ENCODE data around the gene INO80. TPM values are rescaled to one million over a fixed set of nuclear protein-coding genes. Genes with fewer than 3 reads are reported as not detected.

Gene INO80
- total RNA-seq, 2 donors from 2014 or later = 14.0 to 34.3 TPM

DNA sequence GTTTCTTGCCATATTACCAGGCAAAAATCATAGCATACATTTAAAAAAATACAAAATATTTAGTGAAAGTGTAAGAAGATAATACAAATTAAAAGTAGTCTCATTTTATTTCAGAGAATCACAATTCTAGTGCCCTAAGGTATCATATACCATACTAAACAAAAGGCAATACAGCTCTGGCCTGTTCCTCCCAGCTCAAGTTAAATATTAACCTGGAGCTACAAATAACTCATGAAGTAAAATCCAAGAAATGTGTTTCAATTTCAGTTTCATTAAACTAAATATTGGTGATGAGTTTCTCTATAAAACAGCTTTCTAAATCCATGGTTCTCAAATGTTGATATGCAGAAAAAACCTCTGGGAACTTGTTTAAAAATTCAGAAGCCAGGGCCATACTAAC, 67.7 kb downstream of the INO80 start:
- TF ChIP-seq, protein P1, sequence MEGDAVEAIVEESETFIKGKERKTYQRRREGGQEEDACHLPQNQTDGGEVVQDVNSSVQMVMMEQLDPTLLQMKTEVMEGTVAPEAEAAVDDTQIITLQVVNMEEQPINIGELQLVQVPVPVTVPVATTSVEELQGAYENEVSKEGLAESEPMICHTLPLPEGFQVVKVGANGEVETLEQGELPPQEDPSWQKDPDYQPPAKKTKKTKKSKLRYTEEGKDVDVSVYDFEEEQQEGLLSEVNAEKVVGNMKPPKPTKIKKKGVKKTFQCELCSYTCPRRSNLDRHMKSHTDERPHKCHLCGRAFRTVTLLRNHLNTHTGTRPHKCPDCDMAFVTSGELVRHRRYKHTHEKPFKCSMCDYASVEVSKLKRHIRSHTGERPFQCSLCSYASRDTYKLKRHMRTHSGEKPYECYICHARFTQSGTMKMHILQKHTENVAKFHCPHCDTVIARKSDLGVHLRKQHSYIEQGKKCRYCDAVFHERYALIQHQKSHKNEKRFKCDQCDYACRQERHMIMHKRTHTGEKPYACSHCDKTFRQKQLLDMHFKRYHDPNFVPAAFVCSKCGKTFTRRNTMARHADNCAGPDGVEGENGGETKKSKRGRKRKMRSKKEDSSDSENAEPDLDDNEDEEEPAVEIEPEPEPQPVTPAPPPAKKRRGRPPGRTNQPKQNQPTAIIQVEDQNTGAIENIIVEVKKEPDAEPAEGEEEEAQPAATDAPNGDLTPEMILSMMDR (IDR thresholded peaks at IDR 0.05) = no peak
- no peak for TF ChIP-seq POLR2A (IDR thresholded peaks at IDR 0.05)
- ATAC-seq = no peak
- Histone ChIP-seq H3K27me3 (no peaks in the 10 kb centered on the region), H3K9me3 (no peaks in the 10 kb centered on the region), H3K4me3 (no peak overlapping the region), H3K36me3 (replicated peaks in 1 of 2; ENCODE audit: insufficient read depth in 1 of 2, low read depth in 2 of 2) (peaks cover 0 to 23% of the 10 kb centered on the region in 2 donors), H3K27ac (peak overlapping the region in 2 of 4 donors; percentile 23 to 46), H3K4me1 (peaks cover 11% of the 10 kb centered on the region)
- intact Hi-C loops (cut with DNase I) = no loop called here
- DNase-seq = no peak

DNA sequence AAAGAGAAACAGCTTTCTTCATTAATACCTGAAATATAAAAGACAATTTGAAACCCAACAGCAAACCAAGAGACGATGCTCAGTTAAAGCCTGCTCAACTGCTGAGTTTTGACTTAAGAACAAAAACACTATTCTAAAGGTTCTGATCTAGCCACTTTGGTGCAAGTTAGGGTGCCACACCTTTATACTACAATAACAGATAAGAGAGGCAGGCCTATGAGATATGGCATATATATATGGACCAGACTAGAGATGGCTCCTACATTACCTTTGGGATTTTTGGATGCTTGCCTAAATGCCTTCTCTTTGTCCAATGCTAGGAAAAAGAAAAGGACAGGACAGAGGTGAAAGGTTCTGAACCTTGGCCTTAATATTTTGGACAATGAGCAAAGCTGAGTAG, 68.6 kb downstream of the INO80 start:
- no peak for TF ChIP-seq POLR2A (IDR thresholded peaks at IDR 0.05)
- TF ChIP-seq, protein P1 (IDR thresholded peaks at IDR 0.05) = no peak
- ATAC-seq = no peak
- intact Hi-C loops (cut with DNase I) = no loop called here
- Histone ChIP-seq H3K27me3 (no peaks in the 10 kb centered on the region), H3K27ac (no peak overlapping the region), H3K4me1 (peaks cover 11% of the 10 kb centered on the region), H3K4me3 (no peak overlapping the region), H3K36me3 (replicated peaks in 1 of 2; ENCODE audit: insufficient read depth in 1 of 2, low read depth in 2 of 2) (peaks cover 0 to 23% of the 10 kb centered on the region in 2 donors), H3K9me3 (no peaks in the 10 kb centered on the region)
- DNase-seq = no peak
- WGBS, 2 donors = 90 to 100% methylated on average over 1 of the region's 1 CpG

DNA sequence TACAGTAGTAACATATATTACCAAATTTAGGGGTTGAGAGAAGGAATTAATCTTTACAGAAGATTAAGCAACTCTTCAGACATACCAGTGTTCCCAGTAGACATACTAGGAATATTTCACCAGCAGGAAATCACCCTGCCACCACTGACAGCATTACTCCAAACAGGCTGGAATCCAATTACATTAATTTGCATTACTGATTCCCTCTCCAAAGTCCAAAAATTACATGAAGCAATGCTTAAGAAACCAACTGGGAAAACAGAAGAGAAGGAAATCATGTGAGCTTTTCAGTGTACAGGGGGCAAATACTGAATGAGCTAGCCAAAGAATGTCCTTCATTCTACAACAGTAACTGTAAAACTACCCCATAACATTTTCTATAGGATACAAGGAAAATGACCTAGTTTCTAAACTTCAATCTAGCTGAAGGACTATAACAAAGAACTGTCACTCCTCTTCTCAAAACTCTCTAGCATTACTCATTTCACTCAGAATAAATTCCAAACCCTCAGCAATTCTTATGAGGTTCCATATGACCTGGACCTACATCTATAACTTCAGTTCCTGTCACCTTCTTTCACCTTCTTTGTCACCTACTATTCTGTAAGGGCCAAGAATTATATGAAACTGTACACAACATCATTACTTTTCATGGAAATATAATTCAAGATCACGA, 72.7 kb downstream of the INO80 start:
- peaks cover 0 to 20% of the 10 kb centered on the region in 2 donors for H3K36me3 ChIP-seq (replicated peaks in 1 of 2; ENCODE audit: insufficient read depth in 1 of 2, low read depth in 2 of 2)
- no peak overlapping the region for H3K27ac ChIP-seq
- ATAC-seq = no peak
- no peaks in the 10 kb centered on the region for H3K27me3 ChIP-seq
- TF ChIP-seq, protein P1 (IDR thresholded peaks at IDR 0.05) = no peak
- no peak for TF ChIP-seq POLR2A (IDR thresholded peaks at IDR 0.05)
- peaks cover 5% of the 10 kb centered on the region for H3K4me1 ChIP-seq
- WGBS, 2 donors = 83 to 92% methylated on average over 1 of the region's 1 CpG
- H3K9me3 ChIP-seq = no peaks in the 10 kb centered on the region
- no peak for DNase-seq
- H3K4me3 ChIP-seq = no peak overlapping the region
- intact Hi-C loops (cut with DNase I) = no loop called here

DNA sequence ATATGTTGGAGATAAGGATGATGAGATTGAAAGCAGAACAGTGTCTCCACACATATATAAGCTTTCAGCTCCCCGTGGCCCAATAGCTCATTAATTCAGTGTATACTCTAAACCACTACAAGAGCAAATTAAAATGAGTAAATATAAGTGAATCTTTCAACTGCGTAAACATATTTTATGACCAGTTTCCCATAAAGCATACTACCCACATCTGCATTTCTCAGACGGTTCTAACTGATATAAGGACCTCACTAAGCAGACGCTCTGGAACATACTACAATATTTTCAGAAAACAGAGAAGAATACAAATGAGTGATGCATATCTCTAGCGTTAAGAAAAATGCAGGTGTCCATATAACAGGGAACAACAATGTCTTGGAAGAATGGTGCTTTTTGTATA, 73.2 kb downstream of the INO80 start:
- 86 to 90% methylated on average over 5 of the region's 5 CpGs for WGBS, 2 donors
- no peak for DNase-seq
- intact Hi-C loops (cut with DNase I) = no loop called here
- TF ChIP-seq, protein P1 (IDR thresholded peaks at IDR 0.05) = no peak
- TF ChIP-seq POLR2A (IDR thresholded peaks at IDR 0.05) = no peak
- Histone ChIP-seq H3K27ac (no peak overlapping the region), H3K9me3 (no peaks in the 10 kb centered on the region), H3K36me3 (replicated peaks in 1 of 2; ENCODE audit: insufficient read depth in 1 of 2, low read depth in 2 of 2) (peaks cover 0 to 20% of the 10 kb centered on the region in 2 donors), H3K4me1 (no peaks in the 10 kb centered on the region), H3K27me3 (no peaks in the 10 kb centered on the region), H3K4me3 (no peak overlapping the region)
- ATAC-seq = no peak

DNA sequence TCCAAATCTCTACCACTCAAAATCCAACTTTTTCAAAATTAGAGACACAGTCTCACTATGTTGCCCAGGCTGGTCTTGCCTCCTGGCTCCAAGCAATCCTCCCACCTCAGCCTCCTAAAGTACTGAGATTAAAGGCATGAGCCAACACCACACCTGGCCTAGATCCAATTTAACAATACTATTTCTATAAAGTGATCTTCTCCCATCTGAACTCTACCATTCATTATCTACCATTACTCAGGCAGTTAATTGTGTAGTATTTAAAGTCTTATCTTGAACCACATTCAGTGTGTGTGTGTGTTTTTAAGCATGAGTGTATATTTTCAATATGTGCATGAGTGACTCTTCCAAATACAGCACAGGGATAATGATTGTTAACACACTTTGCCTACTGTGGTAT, 77.0 kb downstream of the INO80 start:
- TF ChIP-seq, protein P1 (IDR thresholded peaks at IDR 0.05) = no peak
- TF ChIP-seq POLR2A (IDR thresholded peaks at IDR 0.05) = no peak
- ATAC-seq (no peak), DNase-seq (no peak)
- H3K27ac ChIP-seq = no peak overlapping the region
- intact Hi-C loops (cut with DNase I) = no loop called here
- H3K4me3 ChIP-seq = no peak overlapping the region
- peaks cover 0 to 10% of the 10 kb centered on the region in 2 donors for H3K36me3 ChIP-seq (replicated peaks in 1 of 2; ENCODE audit: insufficient read depth in 1 of 2, low read depth in 2 of 2)
- H3K27me3 ChIP-seq = no peaks in the 10 kb centered on the region
- peaks cover 4% of the 10 kb centered on the region for H3K4me1 ChIP-seq
- no peaks in the 10 kb centered on the region for H3K9me3 ChIP-seq
